ENCODE results near the gene P2RX1. TPM values are rescaled to one million over a fixed set of nuclear protein-coding genes. Genes with fewer than 3 reads are reported as not detected.

The P2RX1 gene
- total and polyA plus RNA-seq, 2 of the 4 experiments (the other 2 are of a cell fraction), result not detected

DNA sequence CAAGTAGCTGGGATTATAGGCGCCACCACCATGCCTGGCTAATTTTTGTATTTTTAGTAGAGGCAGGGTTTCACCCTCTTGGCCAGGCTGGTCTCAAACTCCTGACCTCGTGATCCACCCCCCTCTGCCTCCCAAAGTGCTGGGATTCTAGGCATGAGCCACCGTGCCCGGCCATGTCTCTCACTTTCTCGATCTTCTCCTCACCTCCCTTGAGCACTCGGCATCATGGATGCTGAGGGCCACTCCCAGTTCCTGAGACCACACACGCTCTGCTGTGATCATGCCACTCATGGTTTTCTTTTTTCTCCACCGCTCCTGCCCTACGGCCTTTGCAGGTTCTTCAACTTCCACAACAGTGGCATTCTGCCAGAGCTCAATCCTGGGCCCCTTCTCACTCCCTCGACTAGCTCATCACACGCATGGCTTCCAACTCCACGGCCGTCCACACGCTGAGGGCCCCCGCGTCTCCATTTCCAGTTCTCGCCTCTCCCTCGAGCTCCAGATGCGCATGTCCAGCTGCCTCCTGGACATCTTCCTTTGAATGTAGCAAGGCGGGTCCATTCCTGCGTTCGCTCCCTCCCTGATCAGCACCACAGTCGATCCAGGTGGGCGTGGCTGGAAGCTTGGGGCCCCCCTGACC, 64.7 kb downstream of the P2RX1 start:
- H3K79me1 ChIP-seq (ENCODE audit: low read depth in 1 of 2, low read length in 2 of 2), result no peaks in the 10 kb centered on the region
- intact Hi-C loops (cut with micrococcal nuclease), result no loop called here
- H3K9me1 ChIP-seq (ENCODE audit: insufficient read depth, low read length), result peaks cover 3% of the 10 kb centered on the region; the same call in 1 of the 2 replicates
- no peaks in the 10 kb centered on the region for H3K9me3 ChIP-seq (ENCODE audit: control insufficient read depth, insufficient read depth, low read length)
- H3K14ac ChIP-seq (replicated peaks; ENCODE audit: low read depth, low read length), result no peak overlapping the region
- no peaks in the 10 kb centered on the region for H4K20me1 ChIP-seq (ENCODE audit: insufficient read depth, low read length)
- in situ Hi-C loops (cut with MboI; ENCODE audit: low sequenced_read_pairs), result no loop called here
- H3K4ac ChIP-seq (ENCODE audit: low read depth, low read length), result no peak overlapping the region
- H2BK15ac ChIP-seq (ENCODE audit: low read depth, low read length), result no peak overlapping the region
- no peak overlapping the region for H2BK120ac ChIP-seq (ENCODE audit: low read depth, low read length)
- no peak overlapping the region for H2AFZ ChIP-seq (replicated peaks; ENCODE audit: low read length, poor library complexity)
- no peak for DNase-seq
- no peak overlapping the region for H3K4me2 ChIP-seq (ENCODE audit: low read depth, low read length)
- no peak overlapping the region for H3K56ac ChIP-seq (ENCODE audit: extremely low read depth, insufficient read depth, low read length)
- no peak overlapping the region for H3K23ac ChIP-seq (ENCODE audit: low read depth, low read length)
- no peaks in the 10 kb centered on the region for H3K4me1 ChIP-seq (ENCODE audit: control insufficient read depth, insufficient read depth, low read length)
- no peak for ATAC-seq (ENCODE audit: low read depth)
- POLR2A ChIA-PET (ENCODE audit: unreplicated experiment), result no interaction called here
- H4K8ac ChIP-seq (ENCODE audit: low read depth in 2 of 2, low read length in 2 of 2), result no peak overlapping the region
- BruUV-seq (replicated peaks), result no TSS peak
- no peak overlapping the region for H2AK9ac ChIP-seq (replicated peaks; ENCODE audit: low read depth, low read length, poor library complexity)
- dilution Hi-C loops (cut with HindIII; ENCODE audit: low sequenced_read_pairs, unreplicated experiment), result no loop called here
- no peak overlapping the region for H2BK20ac ChIP-seq (ENCODE audit: low read depth, low read length)
- no peak overlapping the region for H2AK5ac ChIP-seq (ENCODE audit: low read depth, low read length)
- H3K27me3 ChIP-seq (ENCODE audit: control insufficient read depth, insufficient read depth, low read length), result peaks cover 9% of the 10 kb centered on the region
- H4K5ac ChIP-seq (ENCODE audit: low read depth, low read length), result no peak overlapping the region
- no peak overlapping the region for H4K91ac ChIP-seq (ENCODE audit: insufficient read depth, low read depth, low read length)
- no peak for TF ChIP-seq RAD21 (IDR thresholded peaks at IDR 0.05; ENCODE audit: low read length)
- TF ChIP-seq ELK1 (IDR thresholded peaks at IDR 0.05; ENCODE audit: borderline replicate concordance, low read depth, low read length), result no peak
- TF ChIP-seq BHLHE40 (IDR thresholded peaks at IDR 0.05; ENCODE audit: low read depth, low read length), result no peak
- no peak for TF ChIP-seq FOS (IDR thresholded peaks at IDR 0.05; ENCODE audit: low read depth, low read length)
- no peak for TF ChIP-seq POLR2A (IDR thresholded peaks at IDR 0.05; ENCODE audit: low read depth, low read length)
- no peak for TF ChIP-seq NFE2L2 (IDR thresholded peaks at IDR 0.05; ENCODE audit: low read depth, low read length)
- TF ChIP-seq, protein P1, sequence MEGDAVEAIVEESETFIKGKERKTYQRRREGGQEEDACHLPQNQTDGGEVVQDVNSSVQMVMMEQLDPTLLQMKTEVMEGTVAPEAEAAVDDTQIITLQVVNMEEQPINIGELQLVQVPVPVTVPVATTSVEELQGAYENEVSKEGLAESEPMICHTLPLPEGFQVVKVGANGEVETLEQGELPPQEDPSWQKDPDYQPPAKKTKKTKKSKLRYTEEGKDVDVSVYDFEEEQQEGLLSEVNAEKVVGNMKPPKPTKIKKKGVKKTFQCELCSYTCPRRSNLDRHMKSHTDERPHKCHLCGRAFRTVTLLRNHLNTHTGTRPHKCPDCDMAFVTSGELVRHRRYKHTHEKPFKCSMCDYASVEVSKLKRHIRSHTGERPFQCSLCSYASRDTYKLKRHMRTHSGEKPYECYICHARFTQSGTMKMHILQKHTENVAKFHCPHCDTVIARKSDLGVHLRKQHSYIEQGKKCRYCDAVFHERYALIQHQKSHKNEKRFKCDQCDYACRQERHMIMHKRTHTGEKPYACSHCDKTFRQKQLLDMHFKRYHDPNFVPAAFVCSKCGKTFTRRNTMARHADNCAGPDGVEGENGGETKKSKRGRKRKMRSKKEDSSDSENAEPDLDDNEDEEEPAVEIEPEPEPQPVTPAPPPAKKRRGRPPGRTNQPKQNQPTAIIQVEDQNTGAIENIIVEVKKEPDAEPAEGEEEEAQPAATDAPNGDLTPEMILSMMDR (conservative IDR thresholded peaks at IDR 0.05; ENCODE audit: low read depth, low read length), result no peak
- TF ChIP-seq RCOR1 (IDR thresholded peaks at IDR 0.05; ENCODE audit: insufficient replicate concordance, low read length), result no peak
- no peak for TF ChIP-seq MAZ (IDR thresholded peaks at IDR 0.05; ENCODE audit: borderline replicate concordance, low read depth, low read length)
- no peak for TF ChIP-seq CEBPB (IDR thresholded peaks at IDR 0.05; ENCODE audit: low read depth, low read length)
- no peak for TF ChIP-seq MAFK (IDR thresholded peaks at IDR 0.05; ENCODE audit: low read depth, low read length)
- no peak overlapping the region for H3K4me3 ChIP-seq (ENCODE audit: insufficient read depth, low read depth, low read length)
- no peak overlapping the region for H3K27ac ChIP-seq (ENCODE audit: insufficient read depth, low read length)
- H3K18ac ChIP-seq (ENCODE audit: low read depth, low read length), result no peak overlapping the region
- H2BK5ac ChIP-seq (ENCODE audit: low read depth, low read length, poor library complexity, severe bottlenecking), result no peak overlapping the region
- CTCF ChIA-PET, result no interaction called here
- WGBS, 2 experiments (ENCODE audit: extremely low coverage in 2 of 2, insufficient read length in 1 of 2), result 79% methylated on average over 17 of the region's 24 CpGs; no CpG with 5 or more reads in 1 of the 2 experiments
- no peaks in the 10 kb centered on the region for H3K36me3 ChIP-seq (ENCODE audit: control insufficient read depth, insufficient read depth, low read length)
- no peak overlapping the region for H3K9ac ChIP-seq (ENCODE audit: low read depth, low read length)
